Left forelimb (tissue), 1 donor: Measurements from ENCODE around the gene WWC2.

ENCODE experiments used
- DNase-seq: peaks from one replicate; pipeline ENCODE4 v3.0.0-alpha.2; 2018; ENCODE audit warnings: low spot score

WWC2 gene

DNA sequence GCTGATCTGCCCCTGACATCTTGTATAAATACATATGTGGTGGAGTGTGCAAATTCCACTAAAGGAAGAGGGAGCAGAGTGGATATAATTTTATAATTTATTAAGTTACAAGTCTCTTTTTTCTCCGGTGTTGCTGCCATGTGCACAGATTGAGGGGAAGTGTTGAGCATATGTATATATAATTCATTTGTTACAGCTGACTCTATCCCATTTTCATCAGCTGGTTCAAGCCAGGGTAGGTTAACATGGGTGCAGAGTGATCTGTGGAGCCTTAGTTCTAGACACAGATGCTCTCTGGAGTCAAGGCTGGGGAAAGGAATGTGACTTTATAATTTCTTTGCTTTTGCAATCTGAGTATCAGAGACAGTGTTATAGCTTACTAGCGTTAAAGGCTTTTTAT, 103.5 kb downstream of the WWC2 start:
- DNase-seq = no peak

DNA sequence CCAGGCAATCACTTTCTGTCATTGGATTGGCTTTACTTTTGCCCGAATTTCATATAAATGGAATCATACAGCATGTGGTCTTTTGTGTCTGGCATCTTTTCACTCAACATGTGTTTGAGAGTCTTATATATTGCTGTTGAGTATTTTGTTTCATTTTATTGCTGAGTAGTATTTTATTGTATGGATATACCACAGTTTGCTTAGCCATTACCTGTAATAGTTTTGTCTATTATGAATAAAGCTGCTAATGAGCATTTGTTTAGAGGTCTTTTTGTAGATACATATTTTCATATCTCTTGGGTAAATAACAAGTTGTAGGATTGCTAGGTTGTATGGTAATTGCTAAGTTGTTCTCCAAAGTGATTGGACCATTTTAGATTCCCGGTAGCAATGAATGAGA, 105.7 kb downstream of the WWC2 start:
- DNase-seq = no peak

- no peak for DNase-seq
Measured at GRCh38 chr4:183205193-183205592, 106.1 kb downstream of the WWC2 start.

GRCh38 chr4:183205709-183206108, 106.7 kb downstream of the WWC2 start:
- no peak for DNase-seq

DNA sequence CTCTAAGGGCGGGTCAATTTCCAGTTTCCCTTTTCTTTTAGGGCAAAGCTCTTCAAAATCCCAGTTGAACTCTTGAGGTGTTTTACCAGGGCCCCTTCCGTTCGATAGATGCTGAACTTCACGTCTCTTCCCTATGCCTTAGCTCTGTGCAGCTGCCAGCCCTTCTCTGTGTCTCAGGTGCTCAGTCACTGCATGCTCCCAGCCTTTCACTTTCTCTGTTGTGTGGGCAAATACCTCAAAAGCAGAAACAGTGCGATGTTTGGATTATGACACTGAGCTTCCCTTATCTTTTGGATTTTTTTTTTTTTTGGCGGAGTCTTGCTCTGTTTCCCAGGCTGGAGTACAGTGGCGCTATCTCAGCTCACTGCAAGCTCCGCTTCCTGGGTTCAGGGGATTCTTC, 112.5 kb downstream of the WWC2 start:
- DNase-seq = no peak

DNA sequence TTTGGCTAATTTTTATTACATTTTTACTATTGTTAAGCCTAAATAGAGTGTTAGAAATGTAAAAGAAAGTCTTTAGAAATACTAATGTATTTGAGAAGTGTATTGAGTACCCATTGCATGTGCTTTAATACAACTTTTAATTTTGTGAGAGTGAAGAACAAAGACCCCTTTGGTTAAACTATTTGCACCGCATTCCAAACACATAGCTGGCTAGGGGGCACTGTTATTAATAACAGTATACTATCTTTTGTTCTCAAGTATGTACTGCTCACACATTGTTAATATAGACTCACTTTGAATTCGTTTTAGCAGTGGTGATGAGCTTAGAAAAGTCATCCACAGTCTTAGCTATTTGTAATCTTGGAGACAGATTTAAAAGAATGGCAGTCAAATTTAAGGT, 114.9 kb downstream of the WWC2 start:
- DNase-seq = no peak

- no peak for DNase-seq
Measured at GRCh38 chr4:183214912-183215488, 115.9 kb downstream of the WWC2 start.

GRCh38 chr4:183220236-183220635, 121.2 kb downstream of the WWC2 start:
- no peak for DNase-seq

DNA sequence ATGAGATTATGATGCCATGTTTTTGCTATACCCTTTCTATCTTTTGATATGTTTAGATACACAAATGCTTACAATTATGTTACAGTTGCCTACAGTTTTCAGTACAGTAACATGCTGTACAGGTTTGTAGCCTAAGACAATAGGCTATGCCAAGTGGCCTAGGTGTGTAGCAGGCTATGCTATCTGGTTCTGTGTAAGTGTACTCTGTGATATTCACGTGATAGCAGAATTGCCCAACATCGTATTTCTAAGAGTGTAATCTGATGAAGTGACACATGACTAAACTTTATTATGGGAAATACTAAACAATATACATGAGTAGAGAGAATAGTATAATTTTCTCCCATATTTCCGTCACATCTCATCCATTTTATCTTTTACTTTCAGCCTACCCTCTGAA, 124.0 kb downstream of the WWC2 start:
- no peak for DNase-seq

- DNase-seq = no peak
Measured at GRCh38 chr4:183229397-183229796, 130.3 kb downstream of the WWC2 start.

- DNase-seq = no peak
Measured at GRCh38 chr4:183240581-183241321, 141.7 kb downstream of the WWC2 start.

DNA sequence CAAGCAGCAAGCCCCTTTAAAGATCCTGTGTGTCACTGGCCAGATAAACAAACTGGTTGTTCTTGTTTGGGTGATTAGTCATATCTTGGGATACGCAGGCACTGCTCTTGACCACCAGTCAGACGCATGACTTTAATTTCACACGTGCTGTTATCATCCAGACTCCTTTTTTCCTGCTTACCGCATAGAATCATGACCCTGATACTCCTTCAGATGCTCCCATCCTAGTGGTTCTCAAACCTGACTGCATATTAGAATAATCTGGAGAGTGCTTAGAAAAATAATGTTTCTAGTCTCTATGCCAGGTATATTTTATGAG, 142.2 kb downstream of the WWC2 start:
- DNase-seq = no peak

- DNase-seq = no peak
Measured at GRCh38 chr4:183241721-183242151, 142.7 kb downstream of the WWC2 start.

DNA sequence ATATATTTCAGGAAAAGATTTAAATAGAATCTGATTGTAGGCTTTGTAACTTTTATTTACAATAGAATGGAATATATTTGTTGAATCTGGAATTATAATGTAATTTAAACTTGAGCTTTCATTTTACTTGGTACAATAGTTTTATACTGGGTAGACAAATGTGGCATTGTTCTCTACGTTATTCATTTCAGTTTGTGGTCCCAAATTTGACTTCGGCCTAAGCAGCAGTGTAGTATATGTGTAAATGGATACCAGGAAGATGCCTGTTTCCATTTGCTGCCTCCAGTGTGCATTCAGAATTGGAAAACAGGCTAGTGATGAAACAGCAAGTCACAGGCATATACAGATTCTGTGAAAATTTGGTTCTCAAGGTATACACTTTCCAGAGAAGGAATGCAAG, 143.2 kb downstream of the WWC2 start:
- no peak for DNase-seq

- no peak for DNase-seq
Measured at GRCh38 chr4:183244019-183244418, 145.0 kb downstream of the WWC2 start.

- no peak for DNase-seq
Measured at GRCh38 chr4:183244506-183244905, 145.4 kb downstream of the WWC2 start.

- no peak for DNase-seq
Measured at GRCh38 chr4:183248201-183248600, 149.1 kb downstream of the WWC2 start.

DNA sequence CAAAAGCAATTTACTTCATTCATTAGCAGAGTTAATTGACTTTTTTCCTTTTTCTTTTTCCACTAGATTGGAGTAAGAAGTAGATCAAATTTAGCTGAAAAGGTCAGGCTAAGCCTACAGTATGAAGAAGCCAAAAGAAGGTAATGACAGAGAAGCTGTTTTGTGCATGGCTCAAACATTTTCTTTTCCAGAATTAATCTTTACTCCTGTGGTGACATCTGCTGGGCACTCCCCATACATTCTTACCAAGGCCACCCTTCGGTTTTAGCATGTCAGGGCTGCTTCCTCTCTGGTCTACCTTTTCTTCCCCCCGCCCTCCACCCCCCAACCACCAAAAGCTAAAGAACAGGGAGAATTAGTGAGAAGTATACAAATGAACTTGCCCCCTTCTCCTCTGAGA, 150.8 kb downstream of the WWC2 start:
- DNase-seq = no peak

GRCh38 chr4:183250831-183251230, 151.8 kb downstream of the WWC2 start:
- no peak for DNase-seq

GRCh38 chr4:183252959-183253358, 153.9 kb downstream of the WWC2 start:
- no peak for DNase-seq

DNA sequence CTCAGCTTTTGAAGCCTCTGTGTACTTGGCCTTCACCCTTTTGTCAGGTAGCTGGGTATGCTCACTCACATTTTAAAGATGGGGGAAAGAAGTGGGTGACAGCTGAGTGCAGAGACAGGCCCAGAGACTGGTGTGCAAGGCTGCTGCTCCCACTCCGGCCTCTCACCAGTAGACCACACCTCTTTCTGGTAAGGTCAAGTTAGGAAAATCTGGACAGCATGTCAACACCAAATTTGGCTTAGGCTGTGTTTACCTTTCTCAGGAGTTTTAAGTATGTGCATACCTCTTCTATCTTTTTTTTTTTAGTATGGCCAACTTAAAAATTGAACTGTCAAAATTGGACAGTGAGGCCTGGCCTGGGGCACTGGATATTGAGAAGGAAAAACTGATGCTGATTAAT, 154.4 kb downstream of the WWC2 start:
- DNase-seq = no peak

DNA sequence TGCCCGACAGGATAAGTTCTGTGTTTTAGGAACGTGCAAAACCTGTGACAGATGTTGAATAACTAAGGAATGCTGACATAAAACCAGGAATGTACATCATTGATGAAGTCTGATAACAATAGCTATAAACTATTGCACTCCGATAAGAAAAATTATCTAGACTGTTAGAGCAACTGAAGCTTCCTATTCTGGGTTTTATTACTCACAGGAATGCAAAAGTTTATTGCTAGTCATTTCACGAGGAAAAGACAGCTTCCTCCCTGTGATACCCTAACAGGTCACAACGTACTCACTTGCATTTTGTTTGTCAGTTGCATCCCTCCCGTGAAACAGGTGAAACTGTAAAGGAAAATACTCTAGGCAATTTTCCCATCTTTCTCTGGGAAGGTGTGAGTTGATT, 155.1 kb downstream of the WWC2 start:
- DNase-seq = no peak

DNA sequence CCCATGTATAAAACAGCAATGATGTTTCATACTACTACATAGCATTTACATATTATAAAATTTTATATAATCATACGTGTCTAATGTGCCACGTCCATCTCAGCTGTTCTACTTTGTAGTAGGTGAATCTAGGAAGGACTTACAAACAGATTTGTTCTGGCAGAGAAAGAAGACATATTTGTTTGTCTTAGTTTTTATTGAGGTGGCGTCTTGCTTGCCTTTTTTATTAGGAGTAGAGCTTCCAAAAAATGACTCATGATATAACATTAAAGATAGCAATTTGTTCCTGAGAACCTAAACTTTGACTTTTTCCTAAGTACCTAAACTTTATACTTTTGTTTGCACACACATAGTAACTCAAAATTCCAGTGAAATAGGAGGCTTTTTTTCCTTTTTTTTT, 156.4 kb downstream of the WWC2 start:
- no peak for DNase-seq

DNA sequence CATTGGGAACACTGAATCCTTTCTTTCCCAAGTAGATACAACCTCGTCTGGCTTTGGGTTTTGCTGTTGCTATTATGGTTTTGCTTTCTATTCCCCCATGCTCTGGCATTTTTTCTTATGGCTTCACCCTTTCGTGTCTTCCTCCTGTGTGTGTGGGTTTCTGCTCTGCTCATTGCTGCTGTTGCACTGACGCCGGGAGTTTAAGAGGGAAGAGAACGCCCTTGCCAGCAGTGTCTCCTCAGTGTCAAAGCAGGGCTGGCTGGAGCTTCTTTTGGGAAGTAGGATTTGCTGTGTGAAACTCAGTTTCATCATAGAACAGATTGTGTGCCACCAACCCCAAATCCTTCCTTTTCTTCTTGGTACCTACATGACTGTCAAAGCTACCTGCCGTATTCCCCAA, 157.3 kb downstream of the WWC2 start:
- no peak for DNase-seq
